Small intestine (tissue), 7 donors: ENCODE measurements around the gene SMIM12. TPM values are rescaled to one million over a fixed set of nuclear protein-coding genes. Genes with fewer than 3 reads are reported as not detected.

ENCODE experiments used
- DNase-seq, 2 donors: peaks; one replicate each; pipeline versions ENCODE4 v3.0.0 to v3.0.0-alpha.2; 2013
- FAIRE-seq: peaks from 2 replicates; lab custom pipeline; 2012; peaks lifted over from hg19 to GRCh38; lab: Jason Lieb, UNC
- H3K27ac ChIP-seq, 3 donors: one replicate each; pipeline ENCODE4 v1.5.1; 2013; ENCODE audit warnings: low read length in 2 of 3, mild to moderate bottlenecking in 2 of 3, control low read depth in 1 of 3, inconsistent platforms in 1 of 3, low read depth in 1 of 3, moderate library complexity in 1 of 3
- H3K27me3 ChIP-seq, 3 donors: one replicate each; pipeline ENCODE4 v1.6.1; 2013; ENCODE audit warnings: low read length in 3 of 3, inconsistent platforms in 1 of 3; ENCODE audit not compliant: control insufficient read depth in 3 of 3, insufficient read depth in 3 of 3
- H3K36me3 ChIP-seq, 3 donors: one replicate each; pipeline ENCODE4 v1.6.1; 2013; ENCODE audit warnings: low read length in 3 of 3, inconsistent platforms in 1 of 3, low read depth in 1 of 3, mild to moderate bottlenecking in 1 of 3, moderate library complexity in 1 of 3; ENCODE audit not compliant: control insufficient read depth in 3 of 3, insufficient read depth in 2 of 3
- H3K4me1 ChIP-seq, 3 donors: one replicate each; pipeline ENCODE4 v1.6.1; 2013; ENCODE audit warnings: low read length in 2 of 3, inconsistent platforms in 1 of 3, low read depth in 1 of 3, mild to moderate bottlenecking in 1 of 3, moderate library complexity in 1 of 3; ENCODE audit not compliant: control insufficient read depth in 3 of 3, insufficient read depth in 2 of 3
- H3K4me3 ChIP-seq, 3 donors: one replicate each; pipeline ENCODE4 v1.5.1; 2013; ENCODE audit warnings: low read length in 3 of 3, control low read depth in 1 of 3, inconsistent platforms in 1 of 3, low read depth in 1 of 3, mild to moderate bottlenecking in 1 of 3, moderate library complexity in 1 of 3
- H3K9me3 ChIP-seq, 2 donors: one replicate each; pipeline ENCODE4 v1.6.1; 2013; ENCODE audit warnings: low read depth in 1 of 2, low read length in 1 of 2; ENCODE audit not compliant: control insufficient read depth in 2 of 2, insufficient read depth in 1 of 2
- WGBS, 3 donors: extraction: QIAGEN DNeasy Blood & Tissue Kit; methylation state at CpG; one replicate each; pipeline ENCODE4 v1.1.7; 2013; 5-methylcytosine and 5-hydroxymethylcytosine counted together
- polyA plus RNA-seq, 4 donors: library from polyadenylated mRNA; stranded (reverse) in 3 of 4; unstranded in 1 of 4; fragments of 200-250 nt in 3 of 4; fragments of 120-200 nt in 1 of 4; gene quantifications; one replicate each; pipeline versions ENCODE4 v1.2.1 to v1.2.3, GENCODE V29; 2013
- donor health status: healthy with polysubstance abuse.
- donor health status: control.
- donor health status: control.
- donor health status: Bipolar disorder and iron deficiency.
- donor health status: healthy.

Gene SMIM12
- polyA plus RNA-seq, 4 donors, result 26.6 to 53.2 (median 35.0) TPM

DNA sequence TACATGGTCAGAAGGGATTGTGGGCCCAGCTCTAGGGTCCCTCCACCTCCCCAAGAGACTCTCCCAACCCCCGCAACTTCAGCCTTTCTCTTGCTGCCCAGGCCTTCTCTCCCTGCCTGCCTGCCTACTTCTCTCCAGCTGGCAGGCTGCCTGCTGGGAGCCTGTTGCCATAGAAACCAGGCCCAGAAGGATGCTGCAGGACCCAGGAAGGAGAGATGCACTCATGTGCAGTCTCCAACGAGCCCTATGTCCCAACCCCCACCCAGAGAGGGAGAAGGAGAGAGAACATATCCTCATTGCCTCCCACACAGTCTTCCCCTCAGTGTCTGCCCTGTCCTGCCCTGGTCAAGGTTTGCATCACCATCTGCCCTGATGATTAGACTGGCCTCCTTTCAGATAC, 10.8 kb upstream of the SMIM12 start:
- H3K9me3 ChIP-seq, result no peaks in the 10 kb centered on the region
- DNase-seq, result no peak
- H3K27me3 ChIP-seq, result peaks cover 0 to 24% (median 8%) of the 10 kb centered on the region in 3 donors
- H3K36me3 ChIP-seq, result no peaks in the 10 kb centered on the region
- H3K4me3 ChIP-seq, result no peak overlapping the region
- WGBS, 3 donors, result 49 to 60% (median 51%) methylated on average over 2 of the region's 2 CpGs
- H3K27ac ChIP-seq, result no peak overlapping the region
- H3K4me1 ChIP-seq, result peaks cover 0 to 7% (median 0%) of the 10 kb centered on the region in 3 donors
- FAIRE-seq, result no peak

DNA sequence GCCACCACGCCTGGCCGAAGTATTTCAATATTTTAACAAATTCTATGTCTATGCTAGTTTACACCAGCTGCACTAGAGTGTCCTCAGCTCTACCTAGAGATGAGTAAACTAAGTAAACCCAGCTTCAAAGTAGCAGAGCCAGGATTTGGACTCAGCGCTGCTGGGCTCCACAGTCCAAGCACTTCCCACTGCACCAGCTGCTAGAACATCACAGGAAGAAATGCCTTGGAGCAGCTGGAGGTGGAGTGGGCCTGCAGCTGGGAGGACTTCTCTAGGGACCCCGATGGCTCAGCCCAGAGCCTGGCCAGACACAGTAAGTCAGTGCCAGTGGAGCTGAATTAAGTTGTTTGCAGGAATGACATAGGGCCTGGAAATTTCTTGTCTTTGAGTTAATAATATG, 10.2 kb upstream of the SMIM12 start:
- Histone ChIP-seq H3K4me3 (no peak overlapping the region), H3K36me3 (no peaks in the 10 kb centered on the region), H3K27ac (no peak overlapping the region), H3K4me1 (peaks cover 0 to 7% (median 0%) of the 10 kb centered on the region in 3 donors), H3K27me3 (peaks cover 0 to 23% (median 8%) of the 10 kb centered on the region in 3 donors), H3K9me3 (no peaks in the 10 kb centered on the region)
- 84 to 94% (median 92%) methylated on average over 4 of the region's 4 CpGs for WGBS, 3 donors
- FAIRE-seq (no peak), DNase-seq (no peak)

DNA sequence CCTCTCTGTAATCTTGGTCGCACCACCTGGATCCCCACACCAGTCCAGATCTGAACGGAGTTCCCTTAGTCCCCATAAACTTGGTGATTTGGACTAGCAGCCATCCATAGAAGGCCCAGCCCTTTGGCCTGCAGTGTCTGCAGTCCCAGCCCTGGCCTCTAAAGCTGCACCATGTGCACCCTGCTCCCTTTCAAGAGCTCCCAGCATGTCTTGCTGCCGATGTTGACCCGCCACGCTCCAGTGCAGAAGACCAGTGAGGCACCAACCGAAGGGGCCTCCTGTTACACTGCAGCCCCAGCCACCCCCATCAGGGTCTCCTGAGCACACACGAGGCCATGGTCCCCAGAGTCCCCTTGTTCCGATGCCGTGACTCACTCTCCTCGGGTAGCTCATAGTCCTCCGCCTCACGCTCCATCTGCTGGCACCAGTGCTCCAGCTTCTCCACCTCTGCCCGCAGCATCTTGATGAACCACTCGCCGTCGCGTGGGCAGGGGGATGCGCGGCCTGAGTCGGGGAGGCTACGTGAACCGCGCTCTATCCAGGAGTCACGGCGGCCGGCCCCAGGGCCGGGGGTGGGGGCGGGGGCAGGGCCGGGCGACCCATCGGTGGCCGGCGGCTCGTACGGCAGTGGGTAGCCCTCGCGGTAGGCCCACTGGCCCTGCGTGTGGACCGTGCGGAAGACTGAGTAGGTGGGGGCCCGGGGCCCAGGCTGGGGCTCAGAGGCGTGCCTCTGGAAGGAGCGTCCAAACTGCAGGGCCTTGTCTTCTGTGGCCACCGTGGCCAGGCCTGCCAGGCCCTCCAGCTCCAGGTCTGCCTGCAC, 8.9 kb upstream of the SMIM12 start:
- H3K27me3 ChIP-seq, result peaks cover 0 to 15% (median 5%) of the 10 kb centered on the region in 3 donors
- FAIRE-seq (no peak), DNase-seq (no peak)
- H3K36me3 ChIP-seq, result no peaks in the 10 kb centered on the region
- peaks cover 0 to 7% (median 0%) of the 10 kb centered on the region in 3 donors for H3K4me1 ChIP-seq
- H3K4me3 ChIP-seq, result no peak overlapping the region
- no peaks in the 10 kb centered on the region for H3K9me3 ChIP-seq
- WGBS, 3 donors, result 93% methylated on average over 40 to 44 of the region's 44 CpGs
- H3K27ac ChIP-seq, result no peak overlapping the region

- H3K9me3 ChIP-seq, result no peaks in the 10 kb centered on the region
- no peak overlapping the region for H3K27ac ChIP-seq
- DNase-seq, result no peak
- 82 to 95% (median 91%) methylated on average over 6 of the region's 6 CpGs for WGBS, 3 donors
- no peak overlapping the region for H3K4me3 ChIP-seq
- no peak for FAIRE-seq
- peaks cover 0 to 15% (median 0%) of the 10 kb centered on the region in 3 donors for H3K27me3 ChIP-seq
- H3K4me1 ChIP-seq, result peaks cover 0 to 7% (median 0%) of the 10 kb centered on the region in 3 donors
- no peaks in the 10 kb centered on the region for H3K36me3 ChIP-seq
Observed at GRCh38 chr1:34867415-34867814, 7.9 kb upstream of the SMIM12 start.

DNA sequence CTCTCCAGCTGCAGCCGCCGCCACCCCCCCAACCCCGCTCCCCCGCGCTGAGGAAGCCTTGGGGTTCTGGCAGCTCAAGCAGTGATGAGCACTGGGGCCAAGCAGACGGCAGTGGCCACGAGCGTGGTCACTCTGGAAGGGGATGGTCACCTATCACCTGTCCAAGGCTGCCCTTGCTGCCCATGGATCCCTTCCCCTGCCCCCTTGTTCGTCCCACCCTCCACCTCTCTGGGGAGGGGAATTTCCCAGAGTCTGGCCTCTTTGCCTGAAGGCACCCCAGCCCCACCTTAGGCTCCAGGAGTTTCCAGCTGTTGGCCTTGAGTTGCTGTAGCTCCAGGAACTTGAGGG, 7.2 kb upstream of the SMIM12 start:
- DNase-seq, result no peak

DNA sequence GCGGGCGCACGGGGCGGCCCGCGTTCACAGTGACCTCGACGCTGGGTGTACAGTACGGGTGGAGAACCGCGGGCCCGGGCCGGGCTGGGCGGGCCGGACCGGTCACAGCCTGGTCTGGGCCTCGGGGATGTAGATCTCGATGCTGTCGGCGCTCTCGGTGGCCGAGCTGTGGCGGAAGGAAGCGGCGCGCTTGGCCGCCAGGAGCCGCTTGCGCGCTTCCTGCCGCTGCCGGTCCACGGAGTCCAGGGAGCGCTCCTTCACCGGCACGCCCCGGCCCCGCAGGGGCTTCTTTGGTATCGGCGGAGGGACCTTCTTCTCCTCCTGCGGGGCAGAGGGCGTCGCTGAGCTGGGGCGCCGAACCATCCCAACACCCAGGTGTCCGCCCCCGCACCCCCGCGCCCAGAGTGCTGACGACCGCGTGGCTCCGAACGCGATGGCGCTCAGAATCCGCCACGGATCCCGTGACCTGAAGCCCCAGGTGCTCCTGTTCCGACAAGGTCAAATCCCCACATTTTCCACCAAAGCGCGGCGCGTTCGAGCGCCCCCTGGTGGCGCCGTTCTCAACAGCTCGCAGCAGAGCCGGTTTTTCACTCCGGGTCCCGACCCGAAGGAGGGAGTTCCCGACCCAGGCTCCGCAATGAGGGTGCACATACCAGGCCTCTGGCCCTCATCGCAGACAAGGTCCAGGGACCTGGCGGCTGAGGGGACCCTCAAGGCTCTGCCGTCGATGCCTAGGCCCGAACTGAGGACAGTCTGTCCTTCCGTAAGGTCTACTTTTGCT, 6.6 kb upstream of the SMIM12 start:
- DNase-seq, result peak; percentile 81 to 94
- no peaks in the 10 kb centered on the region for H3K9me3 ChIP-seq
- H3K4me1 ChIP-seq, result peaks cover 0 to 7% (median 0%) of the 10 kb centered on the region in 3 donors
- peak overlapping the region; percentile 79 to 88 (median 80) for H3K27ac ChIP-seq
- WGBS, 3 donors, result 1% methylated on average over 42 to 81 of the region's 81 CpGs
- H3K36me3 ChIP-seq, result no peaks in the 10 kb centered on the region
- H3K27me3 ChIP-seq, result peaks cover 0 to 8% (median 0%) of the 10 kb centered on the region in 3 donors
- peak overlapping the region; percentile 58 to 81 (median 72) for H3K4me3 ChIP-seq
- no peak for FAIRE-seq

More for the DNA sequence above, 7.2 kb upstream of the SMIM12 start:
- 23 to 28% (median 28%) methylated on average over 8 to 9 of the region's 9 CpGs for WGBS, 3 donors
- no peaks in the 10 kb centered on the region for H3K36me3 ChIP-seq
- H3K9me3 ChIP-seq, result no peaks in the 10 kb centered on the region
- peak overlapping the region in 2 of 3 donors; percentile 58 to 81 for H3K4me3 ChIP-seq
- peaks cover 0 to 7% (median 0%) of the 10 kb centered on the region in 3 donors for H3K4me1 ChIP-seq
- no peak for FAIRE-seq
- peaks cover 0 to 10% (median 0%) of the 10 kb centered on the region in 3 donors for H3K27me3 ChIP-seq
- H3K27ac ChIP-seq, result peak overlapping the region in 2 of 3 donors; percentile 41 to 79

- Histone ChIP-seq H3K27me3 (peaks cover 0 to 8% (median 0%) of the 10 kb centered on the region in 3 donors), H3K4me1 (peaks cover 0 to 7% (median 0%) of the 10 kb centered on the region in 3 donors), H3K4me3 (peak overlapping the region; percentile 58 to 81 (median 72)), H3K9me3 (no peaks in the 10 kb centered on the region), H3K36me3 (no peaks in the 10 kb centered on the region), H3K27ac (peak overlapping the region in 2 of 3 donors; percentile 45 to 88)
- 17 to 29% (median 18%) methylated on average over 15 to 25 of the region's 25 CpGs for WGBS, 3 donors
- no peak for DNase-seq
- FAIRE-seq, result no peak
Observed at GRCh38 chr1:34865573-34865972, 6.0 kb upstream of the SMIM12 start.

- H3K4me1 ChIP-seq, result peaks cover 0 to 13% (median 0%) of the 10 kb centered on the region in 3 donors
- H3K36me3 ChIP-seq, result no peaks in the 10 kb centered on the region
- no peaks in the 10 kb centered on the region for H3K9me3 ChIP-seq
- H3K27me3 ChIP-seq, result peaks cover 0 to 5% (median 0%) of the 10 kb centered on the region in 3 donors
- H3K27ac ChIP-seq, result no peak overlapping the region
- no peak for DNase-seq
- no peak overlapping the region for H3K4me3 ChIP-seq
- whole genome bisulfite sequencing, 3 donors, result 89 to 95% (median 90%) methylated on average over 8 of the region's 8 CpGs
- no peak for FAIRE-seq
Observed at GRCh38 chr1:34864759-34865158, 5.2 kb upstream of the SMIM12 start.
